GM10847 (cell line): Measurements from ENCODE around the gene OCSTAMP.

Experiments used
- POLR2A ChIP-seq: IDR thresholded peaks from 2 replicates; pipeline ENCODE4 v1.6.1; 2011; ENCODE audit not compliant: insufficient read length; ENCODE audit errors: extremely low read depth

The OCSTAMP gene

DNA sequence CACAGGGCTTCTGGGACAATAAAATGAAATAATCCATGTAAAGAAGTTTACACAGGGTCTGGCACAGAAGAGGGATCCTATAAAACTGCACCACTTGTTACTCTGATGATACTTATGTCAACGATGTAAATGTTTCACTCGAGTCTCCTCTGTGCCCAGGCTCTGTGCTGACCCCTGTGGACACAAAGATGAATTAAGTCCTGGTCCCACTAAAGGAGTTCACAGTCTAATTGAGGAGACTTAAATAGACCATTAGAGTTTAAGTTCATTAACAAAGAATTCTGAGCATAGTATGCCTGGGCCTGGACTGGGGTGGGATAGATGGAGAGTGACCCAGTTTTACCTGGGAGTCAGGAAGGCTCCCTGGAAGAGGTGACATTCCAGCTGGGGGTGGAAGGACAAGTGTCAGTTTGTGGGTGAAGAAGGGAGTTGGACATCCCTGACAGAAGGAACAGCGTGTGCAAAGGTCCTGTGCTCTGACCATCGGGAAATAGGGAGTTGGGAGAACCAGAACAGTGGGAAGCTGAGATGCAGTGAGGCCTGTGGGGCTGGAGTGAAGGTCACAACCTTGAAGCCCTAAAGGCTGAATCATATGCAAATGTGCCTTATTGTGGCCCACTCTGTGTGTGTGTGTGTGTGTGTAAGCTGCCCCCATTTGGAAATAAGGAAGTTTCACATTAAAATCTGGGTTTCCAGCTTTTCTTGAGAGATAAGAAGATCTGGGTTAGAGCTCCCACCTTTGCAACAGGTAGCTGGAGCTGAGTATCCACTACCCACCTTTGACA lies 1.1 kb downstream of the OCSTAMP start:
- no peak for TF ChIP-seq POLR2A

DNA sequence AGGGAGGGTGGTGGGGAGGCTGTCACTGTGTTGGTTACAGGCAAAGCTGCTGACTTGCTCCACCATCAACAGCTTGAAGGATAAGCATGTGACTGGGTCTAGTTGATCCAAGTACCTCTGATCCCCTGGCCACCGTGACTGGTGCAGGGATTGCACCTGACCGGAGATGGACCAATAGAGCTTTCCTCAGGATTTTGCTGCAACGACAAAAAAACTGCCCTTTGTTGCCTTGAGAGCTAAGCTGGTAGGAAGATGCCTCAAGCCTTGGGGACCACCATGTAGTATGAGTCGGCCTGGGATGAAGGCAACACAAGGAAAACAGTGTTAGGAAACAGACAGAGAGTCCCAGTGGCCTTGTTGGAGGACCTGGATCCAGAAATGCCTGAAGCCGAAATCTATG lies 1.8 kb downstream of the OCSTAMP start:
- no peak for TF ChIP-seq POLR2A

GRCh38 chr20:46547995-46548394 lies 2.5 kb downstream of the OCSTAMP start:
- no peak for TF ChIP-seq POLR2A

DNA sequence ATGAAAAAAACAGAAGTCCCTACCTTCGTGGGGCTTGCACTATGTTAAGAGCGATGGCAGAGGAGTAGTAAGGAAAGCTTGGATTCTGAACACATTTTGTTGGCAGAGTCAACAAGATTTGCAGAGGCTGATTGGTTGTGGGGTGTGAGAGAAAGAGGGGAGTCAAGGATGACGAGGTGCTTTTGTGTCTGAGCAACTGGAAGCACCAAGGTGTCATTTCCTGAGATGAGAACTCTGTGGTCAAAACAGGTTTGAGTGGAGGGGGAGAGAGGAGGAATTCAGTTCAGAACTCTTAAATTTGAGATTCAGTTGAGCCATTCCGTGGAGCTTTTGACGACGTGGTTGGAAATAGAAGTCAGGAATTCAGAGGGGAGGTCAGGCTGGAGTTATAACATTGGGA lies 3.5 kb downstream of the OCSTAMP start:
- no peak for TF ChIP-seq POLR2A

GRCh38 chr20:46546298-46546697 lies 4.2 kb downstream of the OCSTAMP start:
- TF ChIP-seq POLR2A: no peak

DNA sequence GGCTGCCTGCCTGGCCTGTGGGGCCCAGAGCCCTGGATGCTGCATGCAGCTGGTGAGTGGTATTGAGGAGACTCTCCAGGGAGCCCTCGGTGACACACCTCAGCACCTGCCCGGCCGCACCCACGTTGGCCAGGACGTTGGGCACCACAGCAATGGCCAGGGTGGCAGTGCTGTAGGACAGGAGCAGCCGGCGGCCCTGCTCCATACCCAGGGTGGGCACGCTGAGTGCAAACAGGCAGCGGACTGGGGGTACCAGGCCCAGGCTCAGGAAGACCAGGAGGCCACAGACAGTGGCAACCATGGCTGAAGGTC lies 4.7 kb downstream of the OCSTAMP start:
- no peak for TF ChIP-seq POLR2A

DNA sequence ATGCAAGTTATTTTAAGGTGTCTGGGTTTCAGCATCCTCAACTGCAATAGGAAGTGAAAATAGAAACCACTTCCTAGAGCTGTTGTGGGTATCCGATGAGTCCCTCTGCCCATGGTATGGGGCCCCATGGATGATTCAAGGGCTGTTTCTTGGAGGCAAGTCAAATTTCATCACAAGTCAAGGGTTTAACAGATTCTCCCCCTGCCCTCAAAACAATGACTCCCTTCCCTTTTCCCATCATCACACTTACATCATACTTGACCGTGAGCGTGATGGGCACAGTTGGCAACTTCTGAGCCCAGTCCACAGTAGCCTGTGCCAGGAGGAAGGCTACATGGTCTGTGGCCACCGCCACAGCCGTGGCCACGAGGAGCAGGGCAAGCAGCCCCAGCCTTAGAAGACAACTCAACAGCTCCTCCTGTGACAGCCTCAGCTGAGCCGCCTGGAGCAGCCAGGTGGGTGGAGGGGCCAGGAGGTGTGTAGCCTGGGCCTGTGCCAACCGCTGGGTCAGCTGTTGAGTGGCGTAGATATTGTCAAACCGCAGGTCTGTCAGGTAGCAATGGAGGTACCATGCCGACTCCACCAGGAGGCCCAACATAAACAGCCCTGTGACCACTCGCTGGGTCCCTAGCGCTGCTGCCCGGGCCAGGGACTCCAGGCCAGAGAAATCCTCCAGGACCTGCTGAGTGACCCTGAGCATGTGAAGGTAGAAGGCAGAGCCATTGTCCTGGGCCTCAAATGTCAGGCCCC lies 5.2 kb downstream of the OCSTAMP start:
- no peak for TF ChIP-seq POLR2A

- no peak for TF ChIP-seq POLR2A
These were observed 5.9 kb downstream of the OCSTAMP start for GRCh38 chr20:46544576-46544975.

GRCh38 chr20:46543959-46544358 lies 6.5 kb downstream of the OCSTAMP start:
- TF ChIP-seq POLR2A: no peak

GRCh38 chr20:46543033-46543432 lies 7.4 kb downstream of the OCSTAMP start:
- TF ChIP-seq POLR2A: no peak

DNA sequence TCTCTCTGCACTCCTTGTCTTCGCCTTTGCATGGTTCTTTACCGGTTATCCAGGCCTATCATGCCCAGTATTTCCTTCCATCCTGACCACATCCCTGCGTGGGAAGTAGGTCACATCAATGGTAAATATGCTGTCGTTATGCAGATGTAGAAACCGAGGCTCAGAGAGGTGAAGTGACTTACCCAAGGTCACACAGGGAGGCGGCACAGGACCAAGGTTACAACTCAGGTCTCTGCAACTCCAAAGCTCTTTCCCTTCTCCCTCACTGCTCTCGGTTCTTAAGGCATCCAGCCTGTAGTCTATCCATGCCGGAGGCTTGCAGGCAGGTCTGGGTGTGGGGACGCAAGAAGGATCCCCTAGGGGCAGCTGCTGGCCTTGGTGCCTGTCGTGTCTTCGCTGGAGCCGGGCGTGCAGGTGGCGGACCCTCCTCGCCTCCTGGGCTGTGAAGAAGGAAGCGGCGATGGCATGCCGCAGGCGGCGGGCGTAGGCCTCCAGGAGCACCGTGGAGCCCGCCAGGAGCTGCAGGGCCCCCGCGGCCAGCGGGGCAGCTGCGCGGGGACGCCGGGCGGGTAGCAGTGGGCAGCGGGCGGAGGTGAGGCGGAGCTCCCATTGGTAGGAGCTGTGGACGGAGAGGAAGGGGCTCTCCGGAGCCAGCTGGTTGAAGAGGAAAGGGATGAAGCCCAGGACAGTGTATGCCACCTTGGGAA lies 9.1 kb downstream of the OCSTAMP start:
- no peak for TF ChIP-seq POLR2A

- TF ChIP-seq POLR2A: no peak
These were observed 11.3 kb downstream of the OCSTAMP start for GRCh38 chr20:46539113-46539512.

- no peak for TF ChIP-seq POLR2A
These were observed 19.8 kb downstream of the OCSTAMP start for GRCh38 chr20:46530640-46531039.

DNA sequence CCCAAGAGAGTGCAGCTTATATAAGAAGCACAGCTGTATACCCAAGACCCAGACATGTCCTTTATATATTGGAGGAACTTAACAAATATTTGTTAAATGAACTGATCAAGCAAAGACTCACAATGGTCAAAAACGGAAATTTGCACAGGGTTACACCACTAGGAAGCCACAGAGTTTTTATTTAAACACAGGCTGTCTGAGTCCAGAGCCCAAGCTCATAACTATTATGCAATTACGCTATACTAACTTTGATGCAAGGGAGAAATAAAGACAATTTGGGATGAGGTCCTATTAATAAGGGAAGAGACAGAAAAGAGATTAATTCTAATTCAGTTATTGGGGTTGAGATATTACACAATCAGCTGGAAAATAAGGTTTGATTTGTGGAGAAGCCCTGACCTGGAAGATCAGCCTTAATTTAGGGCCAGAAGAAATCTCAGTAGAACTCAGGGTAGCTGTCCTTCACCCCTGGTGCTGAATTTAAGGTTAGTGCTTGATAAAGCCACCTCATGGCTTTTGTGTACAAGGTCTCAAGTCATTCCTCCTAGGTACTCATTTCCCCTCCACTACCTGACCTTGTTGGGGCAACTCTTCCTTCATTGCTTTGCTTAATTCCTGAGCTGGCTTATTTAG lies 26.6 kb downstream of the OCSTAMP start:
- TF ChIP-seq POLR2A: no peak

DNA sequence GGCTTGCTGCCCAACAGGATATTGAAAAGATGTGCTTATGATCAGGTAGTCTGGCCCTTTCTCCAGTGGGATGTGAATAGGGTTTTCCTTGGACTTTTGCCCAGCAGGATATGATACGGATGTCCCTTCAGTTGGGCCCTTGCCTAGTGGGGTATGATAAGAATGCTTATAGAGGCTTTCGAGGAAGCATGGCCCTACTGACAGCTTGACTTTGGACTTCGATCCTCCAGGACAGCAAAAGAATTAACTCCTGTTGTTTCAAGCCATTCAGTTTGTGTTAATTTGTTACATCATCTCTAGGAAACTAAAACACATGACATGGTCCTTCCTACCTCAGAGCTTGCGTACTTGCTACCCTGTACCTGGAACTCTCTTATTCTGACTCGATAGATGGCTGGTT lies 27.3 kb downstream of the OCSTAMP start:
- no peak for TF ChIP-seq POLR2A

- no peak for TF ChIP-seq POLR2A
These were observed 29.4 kb downstream of the OCSTAMP start for GRCh38 chr20:46520976-46521579.

DNA sequence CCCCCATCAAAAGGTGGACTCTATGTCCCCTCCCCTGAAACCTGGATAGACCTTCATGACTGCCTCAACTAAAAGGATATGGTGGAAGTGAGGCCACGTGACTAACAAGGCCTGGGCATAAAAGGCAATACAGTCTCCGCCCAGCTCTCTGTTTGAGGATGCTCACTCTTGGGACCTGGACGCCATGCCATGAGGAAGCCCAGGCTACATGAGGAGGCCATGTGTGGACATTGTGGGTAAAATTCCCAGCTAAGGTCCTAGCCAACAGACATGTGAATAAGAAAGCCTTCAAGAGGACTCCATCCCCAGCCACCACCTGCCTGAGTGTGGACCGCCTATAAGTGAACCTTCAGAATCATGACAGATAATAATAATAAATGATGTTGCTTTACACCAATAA lies 29.9 kb downstream of the OCSTAMP start:
- TF ChIP-seq POLR2A: no peak
